AG10803 (cell line): ENCODE measurements around the gene RXRB.

Experiments used
- DNase-seq: peaks from one replicate; pipeline ENCODE4 v3.0.0; 2010; ENCODE audit warnings: low read depth
- H3K4me3 ChIP-seq: 2 replicates; pipeline ENCODE4 v1.5.1; 2011; ENCODE audit warnings: mild to moderate bottlenecking, low read length, control low read depth
- TF ChIP-seq, protein P1 (sequence below): conservative IDR thresholded peaks from 2 replicates; pipeline ENCODE4 v1.5.1; 2011; ENCODE audit warnings: mild to moderate bottlenecking, low read length, control low read depth, inconsistent platforms

Gene RXRB

DNA sequence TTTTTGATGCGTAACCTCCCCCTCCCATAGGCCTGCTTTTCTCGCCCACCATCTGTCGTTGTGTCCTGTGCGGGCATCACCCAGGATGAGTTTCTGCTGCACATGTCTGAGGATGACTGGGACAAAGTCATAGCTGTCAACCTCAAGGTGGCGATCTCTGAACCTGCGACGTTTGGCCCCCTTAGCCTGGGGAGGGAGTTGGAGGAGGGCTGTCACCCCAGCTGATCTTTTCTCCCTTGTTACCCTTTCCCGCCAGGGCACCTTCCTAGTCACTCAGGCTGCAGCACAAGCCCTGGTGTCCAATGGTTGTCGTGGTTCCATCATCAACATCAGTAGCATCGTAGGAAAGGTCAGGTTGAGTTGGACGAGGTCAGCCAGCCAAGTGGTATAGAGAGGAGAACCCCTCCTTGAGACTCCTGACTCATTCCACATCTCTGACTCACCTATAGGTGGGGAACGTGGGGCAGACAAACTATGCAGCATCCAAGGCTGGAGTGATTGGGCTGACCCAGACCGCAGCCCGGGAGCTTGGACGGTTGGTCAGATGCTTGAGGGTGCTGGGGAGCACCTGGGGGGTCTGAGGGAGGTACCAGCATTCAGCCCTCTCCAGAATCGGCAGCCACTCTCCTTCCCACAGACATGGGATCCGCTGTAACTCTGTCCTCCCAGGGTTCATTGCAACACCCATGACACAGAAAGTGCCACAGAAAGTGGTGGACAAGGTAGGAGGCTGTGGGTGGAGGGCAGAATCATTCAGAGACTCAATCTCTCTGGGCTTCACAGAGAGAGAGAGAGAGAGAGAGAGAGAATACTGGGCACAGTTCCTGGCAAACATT lies 4.9 kb upstream of the RXRB start:
- DNase-seq: peak; percentile 27
- peak overlapping the region; percentile 77 for H3K4me3 ChIP-seq

GRCh38 chr6:33204415-33205190 lies 4.1 kb upstream of the RXRB start, which contains the start of gene HSD17B8:
HSD17B8 (plus strand) TSS chr6:33204655; CDS start chr6:33204669, 14 bp downstream.
- H3K4me3 ChIP-seq: peak within 1 kb of the TSS; percentile 77
- peak; percentile 86 for DNase-seq
- TF ChIP-seq, protein P1, sequence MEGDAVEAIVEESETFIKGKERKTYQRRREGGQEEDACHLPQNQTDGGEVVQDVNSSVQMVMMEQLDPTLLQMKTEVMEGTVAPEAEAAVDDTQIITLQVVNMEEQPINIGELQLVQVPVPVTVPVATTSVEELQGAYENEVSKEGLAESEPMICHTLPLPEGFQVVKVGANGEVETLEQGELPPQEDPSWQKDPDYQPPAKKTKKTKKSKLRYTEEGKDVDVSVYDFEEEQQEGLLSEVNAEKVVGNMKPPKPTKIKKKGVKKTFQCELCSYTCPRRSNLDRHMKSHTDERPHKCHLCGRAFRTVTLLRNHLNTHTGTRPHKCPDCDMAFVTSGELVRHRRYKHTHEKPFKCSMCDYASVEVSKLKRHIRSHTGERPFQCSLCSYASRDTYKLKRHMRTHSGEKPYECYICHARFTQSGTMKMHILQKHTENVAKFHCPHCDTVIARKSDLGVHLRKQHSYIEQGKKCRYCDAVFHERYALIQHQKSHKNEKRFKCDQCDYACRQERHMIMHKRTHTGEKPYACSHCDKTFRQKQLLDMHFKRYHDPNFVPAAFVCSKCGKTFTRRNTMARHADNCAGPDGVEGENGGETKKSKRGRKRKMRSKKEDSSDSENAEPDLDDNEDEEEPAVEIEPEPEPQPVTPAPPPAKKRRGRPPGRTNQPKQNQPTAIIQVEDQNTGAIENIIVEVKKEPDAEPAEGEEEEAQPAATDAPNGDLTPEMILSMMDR: no peak

More for the DNA sequence above, 4.9 kb upstream of the RXRB start:
- TF ChIP-seq, protein P1: 0 out of 2 replicates have a peak, but pooled peaks have one; percentile 2

DNA sequence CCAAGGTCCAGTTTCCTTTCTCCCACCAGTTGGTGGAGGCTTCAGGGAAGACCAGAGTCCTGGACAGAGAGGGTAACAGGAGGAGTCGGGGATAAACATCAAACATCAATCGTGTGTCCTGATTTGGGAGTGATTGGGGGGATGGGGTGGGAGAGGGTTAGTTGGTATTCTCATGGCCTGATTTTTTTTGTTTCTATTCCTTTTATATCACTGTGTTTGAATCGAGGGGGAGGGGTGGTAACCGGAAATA lies 3.6 kb upstream of the RXRB start:
- no peak for DNase-seq
- no peak overlapping the region for H3K4me3 ChIP-seq

DNA sequence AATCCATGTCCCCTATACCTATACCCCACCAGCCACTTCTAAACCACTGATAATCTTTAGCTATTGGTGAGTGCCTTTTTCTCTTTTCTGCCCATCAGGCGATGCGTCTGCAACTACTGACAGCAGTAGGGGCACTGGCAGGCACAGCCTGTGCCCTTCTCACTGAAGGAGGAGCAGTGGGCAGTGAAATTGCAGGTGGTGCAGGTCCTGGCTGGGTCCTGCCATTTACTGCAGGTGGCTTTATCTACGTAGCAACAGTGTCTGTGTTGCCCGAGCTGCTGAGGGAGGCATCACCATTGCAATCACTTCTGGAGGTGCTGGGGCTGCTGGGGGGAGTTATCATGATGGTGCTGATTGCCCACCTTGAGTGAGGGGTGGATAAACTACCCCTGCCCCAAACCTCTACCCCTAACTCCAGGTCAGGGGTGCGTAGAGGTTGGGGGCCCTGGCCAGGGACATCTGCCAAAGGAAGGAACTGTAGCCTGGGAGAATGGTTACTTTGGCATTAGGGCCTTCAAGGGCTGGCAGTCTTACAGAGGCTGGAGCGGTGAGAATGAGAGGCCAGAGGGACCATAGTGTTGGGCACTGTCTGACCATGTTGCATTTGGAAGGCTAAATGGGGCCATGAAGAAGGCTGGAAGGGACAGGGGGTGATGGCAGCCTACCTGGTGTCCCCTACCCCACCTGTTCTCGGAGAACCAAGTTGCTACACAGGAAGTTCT lies 3.1 kb upstream of the RXRB start:
- H3K4me3 ChIP-seq: no peak overlapping the region
- TF ChIP-seq, protein P1: no peak
- no peak for DNase-seq

More for the DNA sequence above, 3.6 kb upstream of the RXRB start:
- TF ChIP-seq, protein P1: no peak

DNA sequence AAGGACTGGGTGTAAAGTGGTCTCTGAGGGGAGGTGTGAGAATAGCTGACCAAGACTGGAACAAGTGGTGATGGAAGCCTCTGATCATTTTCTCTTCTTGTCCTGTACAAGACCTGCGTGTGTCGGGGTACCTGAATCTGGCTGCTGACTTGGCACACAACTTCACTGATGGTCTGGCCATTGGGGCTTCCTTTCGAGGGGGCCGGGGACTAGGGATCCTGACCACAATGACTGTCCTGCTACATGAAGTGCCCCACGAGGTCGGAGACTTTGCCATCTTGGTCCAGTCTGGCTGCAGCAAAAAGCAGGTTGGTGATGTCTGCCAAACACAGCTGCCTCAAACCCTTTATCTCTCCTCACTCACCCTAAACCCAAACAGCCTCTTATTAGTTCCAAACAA lies 2.3 kb upstream of the RXRB start:
- peak overlapping the region; percentile 81 for H3K4me3 ChIP-seq
- no peak for DNase-seq
- TF ChIP-seq, protein P1: no peak

GRCh38 chr6:33201935-33202334 lies 1.5 kb upstream of the RXRB start:
- no peak for DNase-seq
- TF ChIP-seq, protein P1: no peak

More at GRCh38 chr6:33201935-33202334, 1.5 kb upstream of the RXRB start:
- peak overlapping the region; percentile 81 for H3K4me3 ChIP-seq
